Activated T-cell treated with anti-CD3 and anti-CD28 coated beads for 1 hour (primary cell): ENCODE data around the gene SRP68.

Experiments
- DNase-seq: peaks from one replicate; pipeline ENCODE4 v3.0.0-alpha.2; 2020; ENCODE audit warnings: low read depth

Gene SRP68

GRCh38 chr17:76018340-76018680 is 54.0 kb downstream of the SRP68 start:
- no peak for DNase-seq

GRCh38 chr17:76017481-76018339 is 54.6 kb downstream of the SRP68 start:
- no peak for DNase-seq

GRCh38 chr17:76014925-76015261 is 57.4 kb downstream of the SRP68 start:
- DNase-seq = no peak

- peak; percentile 65 for DNase-seq
Measured at GRCh38 chr17:76014100-76014924, 58.0 kb downstream of the SRP68 start.

GRCh38 chr17:76013377-76013932 is 58.9 kb downstream of the SRP68 start:
- DNase-seq = no peak

GRCh38 chr17:76011951-76012350 is 60.4 kb downstream of the SRP68 start:
- no peak for DNase-seq

GRCh38 chr17:76009969-76010661 is 62.2 kb downstream of the SRP68 start:
- DNase-seq = no peak

GRCh38 chr17:76009447-76009846 is 62.9 kb downstream of the SRP68 start:
- DNase-seq = no peak

- DNase-seq = no peak
Measured at GRCh38 chr17:76008630-76009425, 63.5 kb downstream of the SRP68 start.

GRCh38 chr17:76008208-76008607 is 64.1 kb downstream of the SRP68 start:
- DNase-seq = no peak

- no peak for DNase-seq
Measured at GRCh38 chr17:76007850-76008165, 64.5 kb downstream of the SRP68 start.

GRCh38 chr17:76007131-76007849 is 65.0 kb downstream of the SRP68 start:
- no peak for DNase-seq

GRCh38 chr17:76005263-76006149 is 66.8 kb downstream of the SRP68 start:
- peak; percentile 85 for DNase-seq

- DNase-seq = no peak
Measured at GRCh38 chr17:76004750-76005262, 67.5 kb downstream of the SRP68 start.

- DNase-seq = no peak
Measured at GRCh38 chr17:76003915-76004314, 68.4 kb downstream of the SRP68 start.

- DNase-seq = no peak
Measured at GRCh38 chr17:76002100-76002499, 70.2 kb downstream of the SRP68 start.

- no peak for DNase-seq
Measured at GRCh38 chr17:76000755-76001521, 71.4 kb downstream of the SRP68 start, which contains the start of gene CDK3. CDK3 (plus strand) TSS chr17:76000855; CDS start chr17:76001426, 571 bp downstream.

- DNase-seq = peak; percentile 63
Measured at GRCh38 chr17:76000016-76000754, 72.1 kb downstream of the SRP68 start.
